Measurements from ENCODE around the gene MOK.

Gene MOK

DNA sequence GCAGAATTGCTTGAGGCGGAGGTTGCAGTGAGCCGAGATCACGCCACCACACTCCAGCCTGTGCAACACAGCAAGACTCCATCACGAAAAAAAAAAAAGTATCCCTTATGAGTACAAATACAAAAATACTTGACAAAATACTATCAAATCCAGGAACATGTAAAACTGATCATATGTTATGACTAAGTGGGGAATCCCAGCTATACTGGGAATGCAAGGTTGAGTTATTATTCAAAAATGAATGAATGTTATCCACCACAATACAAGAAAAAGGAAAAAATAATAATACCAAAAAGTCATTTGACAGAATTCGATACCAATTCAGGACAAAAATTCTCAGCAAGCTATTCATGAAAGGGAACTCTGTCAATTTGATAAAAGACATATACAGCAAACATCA is 32.6 kb downstream of the MOK start:
- Histone ChIP-seq H3K9me3 (ENCODE audit: control insufficient read depth, low read length) (no peaks in the 10 kb centered on the region), H3K79me2 (no peaks in the 10 kb centered on the region), H3K4me2 (ENCODE audit: low read length) (no peak overlapping the region), H3K36me3 (ENCODE audit: control insufficient read depth, insufficient read depth, low read length) (no peaks in the 10 kb centered on the region), H3K27ac (no peak overlapping the region), H3K27me3 (ENCODE audit: control insufficient read depth, insufficient read depth, low read length) (no peaks in the 10 kb centered on the region), H3K9ac (no peak overlapping the region), H3K4me3 (ENCODE audit: low read depth, low read length) (no peak overlapping the region), H2AFZ (no peak overlapping the region), H3K4me1 (no peaks in the 10 kb centered on the region)
- TF ChIP-seq, protein P1, sequence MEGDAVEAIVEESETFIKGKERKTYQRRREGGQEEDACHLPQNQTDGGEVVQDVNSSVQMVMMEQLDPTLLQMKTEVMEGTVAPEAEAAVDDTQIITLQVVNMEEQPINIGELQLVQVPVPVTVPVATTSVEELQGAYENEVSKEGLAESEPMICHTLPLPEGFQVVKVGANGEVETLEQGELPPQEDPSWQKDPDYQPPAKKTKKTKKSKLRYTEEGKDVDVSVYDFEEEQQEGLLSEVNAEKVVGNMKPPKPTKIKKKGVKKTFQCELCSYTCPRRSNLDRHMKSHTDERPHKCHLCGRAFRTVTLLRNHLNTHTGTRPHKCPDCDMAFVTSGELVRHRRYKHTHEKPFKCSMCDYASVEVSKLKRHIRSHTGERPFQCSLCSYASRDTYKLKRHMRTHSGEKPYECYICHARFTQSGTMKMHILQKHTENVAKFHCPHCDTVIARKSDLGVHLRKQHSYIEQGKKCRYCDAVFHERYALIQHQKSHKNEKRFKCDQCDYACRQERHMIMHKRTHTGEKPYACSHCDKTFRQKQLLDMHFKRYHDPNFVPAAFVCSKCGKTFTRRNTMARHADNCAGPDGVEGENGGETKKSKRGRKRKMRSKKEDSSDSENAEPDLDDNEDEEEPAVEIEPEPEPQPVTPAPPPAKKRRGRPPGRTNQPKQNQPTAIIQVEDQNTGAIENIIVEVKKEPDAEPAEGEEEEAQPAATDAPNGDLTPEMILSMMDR (IDR thresholded peaks at IDR 0.05) = no peak

DNA sequence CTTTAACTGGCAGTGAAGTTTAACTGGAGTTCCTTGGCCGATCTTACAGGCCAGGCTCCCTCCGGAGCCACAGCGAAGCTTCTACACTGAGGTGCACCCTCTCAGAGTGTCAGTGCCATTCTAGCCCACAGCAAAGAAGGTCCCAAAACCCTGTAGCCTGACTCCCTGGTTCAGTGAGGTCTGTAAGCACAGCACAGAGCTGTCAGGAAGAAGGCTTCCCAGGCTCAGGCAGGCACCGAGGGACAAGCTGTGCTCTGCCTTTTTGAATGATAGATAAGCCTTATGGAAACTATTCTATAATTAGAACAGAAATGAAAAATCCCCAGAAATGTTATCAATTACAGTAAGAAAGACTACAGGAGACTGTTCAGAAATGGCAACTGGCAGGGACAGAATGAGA is 40.2 kb downstream of the MOK start:
- Histone ChIP-seq H2AFZ (no peak overlapping the region), H3K9me3 (ENCODE audit: control insufficient read depth, low read length) (no peaks in the 10 kb centered on the region), H3K4me1 (no peaks in the 10 kb centered on the region), H3K27me3 (ENCODE audit: control insufficient read depth, insufficient read depth, low read length) (no peaks in the 10 kb centered on the region), H3K79me2 (no peaks in the 10 kb centered on the region), H3K27ac (no peak overlapping the region), H3K4me2 (ENCODE audit: low read length) (no peak overlapping the region), H3K4me3 (ENCODE audit: low read depth, low read length) (no peak overlapping the region), H3K36me3 (ENCODE audit: control insufficient read depth, insufficient read depth, low read length) (no peaks in the 10 kb centered on the region), H3K9ac (no peak overlapping the region)
- TF ChIP-seq, protein P1 (IDR thresholded peaks at IDR 0.05) = no peak

DNA sequence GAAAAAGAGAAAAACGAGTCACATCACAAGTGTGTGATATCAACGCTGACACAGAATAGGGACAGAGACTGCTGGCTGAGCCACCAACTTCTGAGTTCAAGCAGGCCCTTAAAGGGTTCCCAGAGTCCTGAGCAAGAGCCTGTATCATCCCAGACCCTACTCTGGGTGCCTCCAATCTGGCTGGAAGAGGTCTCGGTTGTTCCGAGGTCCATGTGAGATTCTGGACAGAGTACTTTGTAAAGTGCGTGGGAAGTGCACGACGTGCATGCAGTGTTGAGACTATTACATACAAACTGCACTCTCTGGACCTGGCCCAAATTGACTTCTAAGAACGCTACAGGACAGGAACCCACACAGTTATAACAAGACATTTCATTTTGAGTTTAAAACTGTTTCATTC is 40.6 kb downstream of the MOK start:
- no peaks in the 10 kb centered on the region for H3K4me1 ChIP-seq
- H3K4me3 ChIP-seq (ENCODE audit: low read depth, low read length) = no peak overlapping the region
- H3K9ac ChIP-seq = no peak overlapping the region
- H3K27me3 ChIP-seq (ENCODE audit: control insufficient read depth, insufficient read depth, low read length) = no peaks in the 10 kb centered on the region
- no peaks in the 10 kb centered on the region for H3K79me2 ChIP-seq
- H3K36me3 ChIP-seq (ENCODE audit: control insufficient read depth, insufficient read depth, low read length) = no peaks in the 10 kb centered on the region
- no peak overlapping the region for H2AFZ ChIP-seq
- H3K27ac ChIP-seq = no peak overlapping the region
- TF ChIP-seq, protein P1 (IDR thresholded peaks at IDR 0.05) = no peak
- H3K9me3 ChIP-seq (ENCODE audit: control insufficient read depth, low read length) = no peaks in the 10 kb centered on the region
- H3K4me2 ChIP-seq (ENCODE audit: low read length) = no peak overlapping the region

DNA sequence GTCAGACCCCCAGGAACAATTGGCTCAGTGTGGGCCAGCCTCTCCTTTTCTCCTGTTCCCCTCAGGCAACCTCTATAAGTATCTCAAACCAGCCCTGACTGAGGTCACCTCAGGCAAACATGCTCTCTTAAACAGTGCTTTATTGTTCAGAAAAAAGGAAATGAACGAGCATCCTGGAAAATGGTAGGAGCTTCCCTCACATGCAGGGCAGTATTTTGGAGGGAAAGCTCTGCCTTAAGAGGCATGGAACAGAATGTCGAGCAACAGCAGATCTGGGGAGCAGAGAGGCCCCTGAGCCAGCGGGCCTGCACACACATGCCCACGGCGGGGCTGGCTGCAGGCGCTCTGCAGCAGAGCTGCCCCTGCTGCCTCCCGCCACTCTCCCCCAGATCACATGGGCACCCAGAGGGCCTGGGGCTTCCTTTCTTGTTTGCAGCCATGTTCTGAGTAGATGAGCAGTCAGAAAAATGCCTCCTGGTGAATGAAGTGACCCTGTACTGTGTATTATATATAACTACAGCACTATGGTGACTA is 42.0 kb downstream of the MOK start:
- no peaks in the 10 kb centered on the region for H3K4me1 ChIP-seq
- no peak overlapping the region for H3K4me3 ChIP-seq (ENCODE audit: low read depth, low read length)
- H3K36me3 ChIP-seq (ENCODE audit: control insufficient read depth, insufficient read depth, low read length) = no peaks in the 10 kb centered on the region
- TF ChIP-seq, protein P1 (IDR thresholded peaks at IDR 0.05) = no peak
- no peak overlapping the region for H3K9ac ChIP-seq
- no peaks in the 10 kb centered on the region for H3K27me3 ChIP-seq (ENCODE audit: control insufficient read depth, insufficient read depth, low read length)
- no peak overlapping the region for H3K27ac ChIP-seq
- no peaks in the 10 kb centered on the region for H3K9me3 ChIP-seq (ENCODE audit: control insufficient read depth, low read length)
- H3K79me2 ChIP-seq = peaks cover 3% of the 10 kb centered on the region
- no peak overlapping the region for H3K4me2 ChIP-seq (ENCODE audit: low read length)
- no peak overlapping the region for H2AFZ ChIP-seq

DNA sequence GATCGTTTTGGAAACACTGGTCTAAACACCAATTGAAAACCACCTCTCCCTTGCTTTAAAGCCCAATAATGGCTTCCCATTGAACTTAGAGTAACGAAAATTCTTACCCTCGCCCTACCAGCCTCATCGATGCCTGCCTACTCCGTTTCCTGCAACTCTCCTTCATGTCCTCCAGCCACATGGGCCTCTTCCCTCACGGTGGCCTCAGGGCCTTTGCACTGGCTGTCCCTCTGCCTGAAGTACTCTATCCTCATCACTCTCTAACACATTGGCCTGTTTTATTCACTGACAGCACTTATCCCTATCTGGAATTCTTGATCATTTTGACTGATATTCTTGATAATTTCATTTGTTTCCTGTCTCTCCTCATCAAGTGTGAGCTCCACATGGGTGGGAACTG is 46.8 kb downstream of the MOK start:
- Histone ChIP-seq H3K4me1 (no peaks in the 10 kb centered on the region), H3K4me3 (ENCODE audit: low read depth, low read length) (no peak overlapping the region), H3K27ac (no peak overlapping the region), H2AFZ (no peak overlapping the region), H3K9ac (no peak overlapping the region), H3K4me2 (ENCODE audit: low read length) (no peak overlapping the region), H3K9me3 (ENCODE audit: control insufficient read depth, low read length) (no peaks in the 10 kb centered on the region), H3K27me3 (ENCODE audit: control insufficient read depth, insufficient read depth, low read length) (no peaks in the 10 kb centered on the region), H3K36me3 (ENCODE audit: control insufficient read depth, insufficient read depth, low read length) (no peaks in the 10 kb centered on the region), H3K79me2 (peaks cover 3% of the 10 kb centered on the region)
- TF ChIP-seq, protein P1 (IDR thresholded peaks at IDR 0.05) = no peak
